ENCODE data around the gene PALLD. TPM values are rescaled to one million over a fixed set of nuclear protein-coding genes. Genes with fewer than 3 reads are reported as not detected.
A peak's percentile ranks its signal among the peaks of the same experiment; 100 is the strongest.

Gene PALLD
- total and polyA plus RNA-seq, 2 experiments from 2014 or later = 157 to 178 TPM

DNA sequence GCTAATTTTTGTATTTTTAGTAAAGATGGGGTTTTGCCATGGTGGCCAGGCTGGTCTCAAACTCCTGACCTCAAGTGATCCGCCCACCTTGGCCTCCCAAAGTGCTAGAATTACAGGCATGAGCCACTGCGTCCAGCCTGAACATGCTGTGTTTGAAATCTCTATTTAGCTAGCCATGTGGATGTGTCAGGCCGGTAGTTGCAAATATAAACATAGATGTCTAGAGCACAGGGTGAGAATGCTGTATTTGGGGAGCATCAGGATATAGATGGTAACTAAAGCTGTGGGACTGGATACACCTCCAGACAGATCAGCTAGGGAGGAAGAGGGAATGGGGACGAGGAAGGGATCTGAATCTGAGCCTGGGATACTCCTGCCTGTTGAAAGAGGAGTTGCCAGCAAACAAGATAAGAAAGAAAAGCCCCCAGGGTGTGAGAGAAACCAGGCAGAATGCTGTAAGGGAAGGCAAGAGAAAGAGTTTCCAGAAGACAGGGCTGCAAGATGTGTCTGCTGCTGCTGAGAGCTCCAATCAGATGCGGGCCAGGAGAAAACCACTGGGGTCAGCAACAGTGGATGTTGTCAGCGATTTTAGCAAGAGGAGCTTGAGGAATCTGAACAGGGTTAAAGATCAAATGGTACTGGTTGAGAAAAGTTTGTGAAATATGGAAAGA lies 177.4 kb downstream of the PALLD start:
- Histone ChIP-seq H3K27me3 (no peaks in the 10 kb centered on the region), H3K36me3 (peaks cover 18% of the 10 kb centered on the region), H3K4me1 (ENCODE audit: low read depth) (peaks cover 25% of the 10 kb centered on the region), H3K27ac (peak overlapping the region; percentile 84), H3K4me3 (no peak overlapping the region), H3K9me3 (ENCODE audit: low read depth) (no peaks in the 10 kb centered on the region)
- peak; percentile 44 to 75 for DNase-seq (ENCODE audit: low read depth in 1 of 2, low spot score in 1 of 2)
- TF ChIP-seq, protein P1, sequence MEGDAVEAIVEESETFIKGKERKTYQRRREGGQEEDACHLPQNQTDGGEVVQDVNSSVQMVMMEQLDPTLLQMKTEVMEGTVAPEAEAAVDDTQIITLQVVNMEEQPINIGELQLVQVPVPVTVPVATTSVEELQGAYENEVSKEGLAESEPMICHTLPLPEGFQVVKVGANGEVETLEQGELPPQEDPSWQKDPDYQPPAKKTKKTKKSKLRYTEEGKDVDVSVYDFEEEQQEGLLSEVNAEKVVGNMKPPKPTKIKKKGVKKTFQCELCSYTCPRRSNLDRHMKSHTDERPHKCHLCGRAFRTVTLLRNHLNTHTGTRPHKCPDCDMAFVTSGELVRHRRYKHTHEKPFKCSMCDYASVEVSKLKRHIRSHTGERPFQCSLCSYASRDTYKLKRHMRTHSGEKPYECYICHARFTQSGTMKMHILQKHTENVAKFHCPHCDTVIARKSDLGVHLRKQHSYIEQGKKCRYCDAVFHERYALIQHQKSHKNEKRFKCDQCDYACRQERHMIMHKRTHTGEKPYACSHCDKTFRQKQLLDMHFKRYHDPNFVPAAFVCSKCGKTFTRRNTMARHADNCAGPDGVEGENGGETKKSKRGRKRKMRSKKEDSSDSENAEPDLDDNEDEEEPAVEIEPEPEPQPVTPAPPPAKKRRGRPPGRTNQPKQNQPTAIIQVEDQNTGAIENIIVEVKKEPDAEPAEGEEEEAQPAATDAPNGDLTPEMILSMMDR (IDR thresholded peaks at IDR 0.05; ENCODE audit: low read depth, low read length) = no peak

DNA sequence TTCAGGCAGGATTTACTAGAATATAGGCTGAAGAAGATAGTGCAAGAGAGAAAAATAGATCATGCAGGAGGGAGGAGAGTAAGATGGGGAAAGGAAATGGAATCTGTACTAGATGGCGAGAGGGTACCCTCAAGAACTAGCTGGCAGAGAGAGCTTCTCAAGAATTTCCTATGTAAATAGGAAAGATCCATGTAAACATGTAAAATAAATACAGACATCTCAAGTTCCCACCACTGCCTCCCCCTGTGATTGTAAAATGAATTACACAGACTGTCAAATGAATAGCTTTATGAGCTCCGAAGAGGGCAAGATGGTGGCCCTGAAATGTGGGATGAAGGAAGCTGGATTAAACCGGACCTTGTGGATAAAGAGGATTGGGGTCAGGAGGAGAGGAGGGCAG lies 178.0 kb downstream of the PALLD start:
- Histone ChIP-seq H3K36me3 (peaks cover 18% of the 10 kb centered on the region), H3K4me1 (ENCODE audit: low read depth) (peaks cover 25% of the 10 kb centered on the region), H3K4me3 (no peak overlapping the region), H3K9me3 (ENCODE audit: low read depth) (no peaks in the 10 kb centered on the region), H3K27me3 (no peaks in the 10 kb centered on the region), H3K27ac (peak overlapping the region; percentile 84)
- TF ChIP-seq, protein P1 (IDR thresholded peaks at IDR 0.05; ENCODE audit: low read depth, low read length) = peak; percentile 2
- DNase-seq (ENCODE audit: low read depth in 1 of 2, low spot score in 1 of 2) = no peak

- Histone ChIP-seq H3K4me3 (no peak overlapping the region), H3K27ac (no peak overlapping the region), H3K4me1 (ENCODE audit: low read depth) (peaks cover 17% of the 10 kb centered on the region), H3K36me3 (peaks cover 18% of the 10 kb centered on the region), H3K9me3 (ENCODE audit: low read depth) (no peaks in the 10 kb centered on the region), H3K27me3 (no peaks in the 10 kb centered on the region)
- TF ChIP-seq, protein P1 (IDR thresholded peaks at IDR 0.05; ENCODE audit: low read depth, low read length) = no peak
- no peak for DNase-seq (ENCODE audit: low read depth in 1 of 2, low spot score in 1 of 2)
These were observed 180.2 kb downstream of the PALLD start for GRCh38 chr4:168677063-168677462.

GRCh38 chr4:168677879-168678278 lies 181.0 kb downstream of the PALLD start:
- TF ChIP-seq, protein P1 (IDR thresholded peaks at IDR 0.05; ENCODE audit: low read depth, low read length) = no peak
- no peaks in the 10 kb centered on the region for H3K9me3 ChIP-seq (ENCODE audit: low read depth)
- H3K27ac ChIP-seq = peak overlapping the region; percentile 31
- no peak overlapping the region for H3K4me3 ChIP-seq
- no peaks in the 10 kb centered on the region for H3K27me3 ChIP-seq
- peaks cover 17% of the 10 kb centered on the region for H3K4me1 ChIP-seq (ENCODE audit: low read depth)
- DNase-seq (ENCODE audit: low read depth in 1 of 2, low spot score in 1 of 2) = no peak
- H3K36me3 ChIP-seq = peaks cover 21% of the 10 kb centered on the region

GRCh38 chr4:168678751-168679366 lies 182.0 kb downstream of the PALLD start:
- H3K27me3 ChIP-seq = no peaks in the 10 kb centered on the region
- TF ChIP-seq, protein P1 (IDR thresholded peaks at IDR 0.05; ENCODE audit: low read depth, low read length) = no peak
- no peak overlapping the region for H3K4me3 ChIP-seq
- peaks cover 28% of the 10 kb centered on the region for H3K36me3 ChIP-seq
- peaks cover 17% of the 10 kb centered on the region for H3K4me1 ChIP-seq (ENCODE audit: low read depth)
- no peaks in the 10 kb centered on the region for H3K9me3 ChIP-seq (ENCODE audit: low read depth)
- H3K27ac ChIP-seq = no peak overlapping the region
- DNase-seq (ENCODE audit: low read depth in 1 of 2, low spot score in 1 of 2) = no peak

Measured in cardiac muscle cell (in vitro differentiated cells and primary cell).